Non-pigmented ciliary epithelial cell (primary cell): ENCODE measurements around the gene AKAP7.

Experiments used
- DNase-seq: peaks from one replicate; pipeline ENCODE4 v3.0.0-alpha.2; 2010; ENCODE audit warnings: low read depth

The AKAP7 gene

GRCh38 chr6:131199568-131200272, 64.5 kb downstream of the AKAP7 start:
- peak; percentile 47 for DNase-seq

- no peak for DNase-seq
Measured at GRCh38 chr6:131205481-131206244, 70.4 kb downstream of the AKAP7 start.

- DNase-seq = no peak
Measured at GRCh38 chr6:131206463-131207251, 71.4 kb downstream of the AKAP7 start.

GRCh38 chr6:131208787-131209186, 73.5 kb downstream of the AKAP7 start:
- DNase-seq = no peak

- DNase-seq = no peak
Measured at GRCh38 chr6:131210469-131210868, 75.2 kb downstream of the AKAP7 start.

- no peak for DNase-seq
Measured at GRCh38 chr6:131212024-131212423, 76.8 kb downstream of the AKAP7 start.

GRCh38 chr6:131212913-131213312, 77.6 kb downstream of the AKAP7 start:
- no peak for DNase-seq

- DNase-seq = peak; percentile 36
Measured at GRCh38 chr6:131213501-131213990, 78.3 kb downstream of the AKAP7 start.

- DNase-seq = no peak
Measured at GRCh38 chr6:131215219-131215618, 80.0 kb downstream of the AKAP7 start.

- DNase-seq = no peak
Measured at GRCh38 chr6:131216246-131216645, 81.0 kb downstream of the AKAP7 start.

GRCh38 chr6:131222773-131223172, 87.5 kb downstream of the AKAP7 start:
- no peak for DNase-seq

- DNase-seq = no peak
Measured at GRCh38 chr6:131223416-131223815, 88.1 kb downstream of the AKAP7 start.

GRCh38 chr6:131225127-131225526, 89.9 kb downstream of the AKAP7 start:
- DNase-seq = no peak

GRCh38 chr6:131225959-131226358, 90.7 kb downstream of the AKAP7 start:
- DNase-seq = no peak

GRCh38 chr6:131226459-131227157, 91.3 kb downstream of the AKAP7 start:
- DNase-seq = no peak

GRCh38 chr6:131227158-131227543, 91.9 kb downstream of the AKAP7 start:
- DNase-seq = no peak

- DNase-seq = no peak
Measured at GRCh38 chr6:131231103-131231502, 95.8 kb downstream of the AKAP7 start.

- DNase-seq = no peak
Measured at GRCh38 chr6:131231891-131232290, 96.6 kb downstream of the AKAP7 start.

GRCh38 chr6:131244942-131245341, 109.7 kb downstream of the AKAP7 start:
- DNase-seq = no peak

- DNase-seq = peak; percentile 11
Measured at GRCh38 chr6:131250122-131250521, 114.9 kb downstream of the AKAP7 start.

GRCh38 chr6:131250936-131251335, 115.7 kb downstream of the AKAP7 start:
- no peak for DNase-seq

GRCh38 chr6:131251590-131252199, 116.4 kb downstream of the AKAP7 start:
- no peak for DNase-seq
